IMR-90 (cell line): ENCODE data around the gene CD82. TPM values are rescaled to one million over a fixed set of nuclear protein-coding genes. Genes with fewer than 3 reads are reported as not detected.

ENCODE experiments used
- ATAC-seq: fragments of 200-7000 bp; cut with Tn5 transposase; 2 replicates; pipeline ENCODE4 v1.9.1; 2020; ENCODE audit warnings: low read depth, mild to moderate bottlenecking, moderate library complexity
- BruUV-seq: library from RNA; stranded (reverse); fragments of 400-500 nt; replicated peaks from 2 replicates; lab custom pipeline; 2021; lab: Mats Ljungman, UMichigan
- CTCF ChIA-PET: fragments of 300-600 bp; formaldehyde crosslinking; extraction: SDS; loops from one replicate; lab custom pipeline; 2021; ENCODE audit warnings: antibody characterized with exemption; lab: Yijun Ruan, JAX
- POLR2A ChIA-PET: fragments of 300-600 bp; sonication (Branson Sonifier 250); formaldehyde crosslinking; loops from one replicate; lab custom pipeline; 2022; ENCODE audit warnings: antibody characterized with exemption; ENCODE audit not compliant: unreplicated experiment; lab: Charles Lee
- DNase-seq: peaks from one replicate; pipeline ENCODE4 v3.0.0; 2013
- H2AFZ ChIP-seq: replicated peaks from 2 replicates; pipeline ENCODE3; 2013; ENCODE audit warnings: low read length, mild to moderate bottlenecking; ENCODE audit not compliant: poor library complexity
- H2AK5ac ChIP-seq: 2 replicates; pipeline ENCODE4 v1.6.1; 2013; ENCODE audit warnings: low read depth, low read length, inconsistent platforms
- H2AK9ac ChIP-seq: replicated peaks from 2 replicates; pipeline ENCODE3; 2013; ENCODE audit warnings: mild to moderate bottlenecking, low read depth, low read length, moderate library complexity; ENCODE audit not compliant: poor library complexity
- H2BK120ac ChIP-seq: 2 replicates; pipeline ENCODE4 v1.6.1; 2013; ENCODE audit warnings: low read depth, low read length, inconsistent platforms
- H2BK15ac ChIP-seq: 3 replicates; pipeline ENCODE4 v1.6.1; 2013; ENCODE audit warnings: low read depth, low read length, inconsistent platforms
- H2BK20ac ChIP-seq: 2 replicates; pipeline ENCODE4 v1.6.1; 2013; ENCODE audit warnings: low read depth, mild to moderate bottlenecking, inconsistent platforms, low read length, moderate library complexity
- H2BK5ac ChIP-seq: 2 replicates; pipeline ENCODE4 v1.6.1; 2013; ENCODE audit warnings: mild to moderate bottlenecking, low read depth, low read length, inconsistent platforms; ENCODE audit not compliant: poor library complexity, severe bottlenecking
- H3K14ac ChIP-seq: replicated peaks from 2 replicates; pipeline ENCODE4 v1.6.1; 2013; ENCODE audit warnings: low read depth, low read length, inconsistent platforms
- H3K18ac ChIP-seq: 2 replicates; pipeline ENCODE4 v1.6.1; 2013; ENCODE audit warnings: low read depth, low read length, control low read depth
- H3K23ac ChIP-seq: 2 replicates; pipeline ENCODE4 v1.6.1; 2013; ENCODE audit warnings: low read depth, low read length, inconsistent platforms
- H3K27ac ChIP-seq: 2 replicates; pipeline ENCODE4 v1.5.1; 2013; ENCODE audit warnings: mild to moderate bottlenecking, control low read depth, low read length; ENCODE audit not compliant: insufficient read depth
- H3K27me3 ChIP-seq: 2 replicates; pipeline ENCODE4 v1.6.1; 2013; ENCODE audit warnings: low read length; ENCODE audit not compliant: control insufficient read depth, insufficient read depth
- H3K36me3 ChIP-seq: 2 replicates; pipeline ENCODE4 v1.6.1; 2013; ENCODE audit warnings: low read length, mixed read lengths; ENCODE audit not compliant: control insufficient read depth, insufficient read depth
- H3K4ac ChIP-seq: 2 replicates; pipeline ENCODE4 v1.6.1; 2013; ENCODE audit warnings: low read depth, low read length, inconsistent platforms
- H3K4me1 ChIP-seq: 2 replicates; pipeline ENCODE4 v1.6.1; 2013; ENCODE audit warnings: low read length, mixed read lengths; ENCODE audit not compliant: control insufficient read depth, insufficient read depth
- H3K4me2 ChIP-seq: 2 replicates; pipeline ENCODE4 v1.6.1; 2013; ENCODE audit warnings: low read depth, mild to moderate bottlenecking, control low read depth, low read length, moderate library complexity
- H3K4me3 ChIP-seq: 2 replicates; pipeline ENCODE4 v1.5.1; 2013; ENCODE audit warnings: low read depth, mild to moderate bottlenecking, control low read depth, low read length, moderate library complexity; ENCODE audit not compliant: insufficient read depth
- H3K56ac ChIP-seq: 2 replicates; pipeline ENCODE4 v1.6.1; 2013; ENCODE audit warnings: low read length, inconsistent platforms; ENCODE audit not compliant: insufficient read depth; ENCODE audit errors: extremely low read depth
- H3K79me1 ChIP-seq, 2 experiments: 2 replicates each; pipeline ENCODE4 v1.6.1; 2013; ENCODE audit warnings: low read length in 2 of 2, inconsistent platforms in 1 of 2, low read depth in 1 of 2
- H3K9ac ChIP-seq: 2 replicates; pipeline ENCODE4 v1.6.1; 2013; ENCODE audit warnings: low read depth, low read length, control low read depth
- H3K9me1 ChIP-seq: 2 replicates; pipeline ENCODE4 v1.6.1; 2013; ENCODE audit warnings: low read length, inconsistent platforms; ENCODE audit not compliant: insufficient read depth
- H3K9me3 ChIP-seq: 2 replicates; pipeline ENCODE4 v1.6.1; 2013; ENCODE audit warnings: low read length; ENCODE audit not compliant: control insufficient read depth, insufficient read depth
- H4K20me1 ChIP-seq: 2 replicates; pipeline ENCODE4 v1.6.1; 2013; ENCODE audit warnings: low read length, inconsistent platforms; ENCODE audit not compliant: insufficient read depth
- H4K5ac ChIP-seq: 2 replicates; pipeline ENCODE4 v1.6.1; 2013; ENCODE audit warnings: mild to moderate bottlenecking, low read depth, low read length, control low read depth
- H4K8ac ChIP-seq, 2 experiments: 2 replicates each; pipeline ENCODE4 v1.6.1; 2013; ENCODE audit warnings: low read depth in 2 of 2, low read length in 2 of 2, control low read depth in 1 of 2, inconsistent platforms in 1 of 2
- H4K91ac ChIP-seq: 2 replicates; pipeline ENCODE4 v1.6.1; 2013; ENCODE audit warnings: low read depth, low read length, inconsistent platforms; ENCODE audit not compliant: insufficient read depth
- BHLHE40 ChIP-seq: fragments of 150-350 bp; IDR thresholded peaks from 2 replicates; pipeline ENCODE4 v1.6.1; 2016; ENCODE audit warnings: mild to moderate bottlenecking, low read depth, low read length
- CEBPB ChIP-seq: IDR thresholded peaks from 2 replicates; pipeline ENCODE4 v1.6.1; 2012; ENCODE audit warnings: low read depth, low read length, improper control_type of control experiment
- CHD1 ChIP-seq: IDR thresholded peaks from 2 replicates; pipeline ENCODE4 v1.6.1; 2012; ENCODE audit warnings: low read depth, low read length, improper control_type of control experiment
- ELK1 ChIP-seq: fragments of 150-350 bp; IDR thresholded peaks from 2 replicates; pipeline ENCODE4 v1.6.1; 2016; ENCODE audit warnings: low read depth, mild to moderate bottlenecking, low read length, moderate library complexity, borderline replicate concordance
- MAZ ChIP-seq: IDR thresholded peaks from 2 replicates; pipeline ENCODE4 v1.6.1; 2012; ENCODE audit warnings: low read depth, mild to moderate bottlenecking, low read length, improper control_type of control experiment, moderate library complexity, borderline replicate concordance
- NFE2L2 ChIP-seq: fragments of 150-350 bp; IDR thresholded peaks from 2 replicates; pipeline ENCODE4 v1.6.1; 2016; ENCODE audit warnings: low read depth, mild to moderate bottlenecking, low read length
- POLR2A ChIP-seq: IDR thresholded peaks from 2 replicates; pipeline ENCODE4 v1.6.1; 2012; ENCODE audit warnings: mild to moderate bottlenecking, low read depth, low read length
- RCOR1 ChIP-seq: IDR thresholded peaks from 2 replicates; pipeline ENCODE4 v1.6.1; 2012; ENCODE audit warnings: mild to moderate bottlenecking, low read length, improper control_type of control experiment; ENCODE audit not compliant: insufficient replicate concordance
- WGBS, 2 experiments: methylation state at CpG; one replicate each; pipeline versions ENCODE4 v1.1.5 to v1.1.7; 2013; ENCODE audit warnings: missing lambda C conversion rate in 2 of 2; ENCODE audit not compliant: insufficient read length in 1 of 2; ENCODE audit errors: extremely low coverage in 2 of 2; 5-methylcytosine and 5-hydroxymethylcytosine counted together
- dilution Hi-C: fragments of 300-500 bp; cut with HindIII; formaldehyde crosslinking; loops from one replicate; pipeline ENCODE4 v1.14.3; 2018; ENCODE audit warnings: low sequenced_read_pairs; ENCODE audit not compliant: unreplicated experiment
- in situ Hi-C: fragments of 300-500 bp; cut with MboI; formaldehyde crosslinking; loops from 3 replicates; pipeline ENCODE4 v1.14.3; 2019; ENCODE audit warnings: low sequenced_read_pairs, inconsistent platforms, mixed read lengths
- intact Hi-C: fragments of 100-400 bp; cut with micrococcal nuclease; formaldehyde crosslinking; loops from 2 replicates; pipeline ENCODE4 v1.10.0; 2022
- polyA plus RNA-seq, 3 experiments: library from polyadenylated mRNA; depleted of rRNA; stranded (reverse); fragments of >200 nt; gene quantifications; 2 replicates each; pipeline ENCODE4 v1.2.3, GENCODE V29; 2012; ENCODE audit warnings: low replicate concordance in 1 of 3
- total RNA-seq: library from RNA; depleted of rRNA; stranded (reverse); fragments of >200 nt; gene quantifications from 2 replicates; pipeline ENCODE4 v1.2.3, GENCODE V29; 2012

CD82 gene
- total and polyA plus RNA-seq, 2 of the 4 experiments (the other 2 are of a cell fraction): 32.8 to 49.4 TPM

GRCh38 chr11:44595006-44595405, 29.5 kb downstream of the CD82 start:
- no peak overlapping the region for H4K8ac ChIP-seq
- WGBS, 2 experiments: no CpG with 5 or more reads among the region's 6 CpGs
- H3K4me1 ChIP-seq: peaks cover 30% of the 10 kb centered on the region
- no peak for TF ChIP-seq RCOR1
- TF ChIP-seq CEBPB: no peak
- no peak for TF ChIP-seq MAZ
- no peak for TF ChIP-seq CHD1
- no peak for TF ChIP-seq POLR2A
- TF ChIP-seq ELK1: no peak
- no peak for TF ChIP-seq NFE2L2
- no peak for TF ChIP-seq BHLHE40
- H3K4me2 ChIP-seq: no peak overlapping the region
- in situ Hi-C loops: no loop called here
- no peak overlapping the region for H4K5ac ChIP-seq
- peak overlapping the region; percentile 39 for H2AK9ac ChIP-seq
- H2AFZ ChIP-seq: no peak overlapping the region
- POLR2A ChIA-PET: no interaction called here
- H3K23ac ChIP-seq: no peak overlapping the region
- no peaks in the 10 kb centered on the region for H3K9me3 ChIP-seq
- no peaks in the 10 kb centered on the region for H3K27me3 ChIP-seq
- H3K14ac ChIP-seq: no peak overlapping the region
- no peak overlapping the region for H2BK120ac ChIP-seq
- H2BK5ac ChIP-seq: no peak overlapping the region
- H2AK5ac ChIP-seq: no peak overlapping the region
- no TSS peak for BruUV-seq
- H4K91ac ChIP-seq: no peak overlapping the region
- peaks cover 0 to 16% of the 10 kb centered on the region in 2 experiments; a peak in 2 of 4 replicates for H3K79me1 ChIP-seq
- H3K4me3 ChIP-seq: no peak overlapping the region
- dilution Hi-C loops: no loop called here
- H3K56ac ChIP-seq: no peak overlapping the region
- no peak overlapping the region for H3K9ac ChIP-seq
- H2BK20ac ChIP-seq: no peak overlapping the region
- H3K36me3 ChIP-seq: peaks cover 3% of the 10 kb centered on the region; the same call in 1 of the 2 replicates
- no peak overlapping the region for H2BK15ac ChIP-seq
- DNase-seq (no peak), ATAC-seq (no peak)
- CTCF ChIA-PET: no interaction called here
- H3K9me1 ChIP-seq: peaks cover 17% of the 10 kb centered on the region
- no peak overlapping the region for H3K27ac ChIP-seq
- H3K18ac ChIP-seq: no peak overlapping the region
- no peak overlapping the region for H3K4ac ChIP-seq
- intact Hi-C loops: no loop called here
- no peaks in the 10 kb centered on the region for H4K20me1 ChIP-seq
